Measurements from ENCODE around the gene TLDC2.
"Not testable (repeated sequence)": the region's sequence is repeated elsewhere in the genome, so short reads cannot be mapped to it uniquely, and the experiment has no call there.

TLDC2 gene

GRCh38 chr20:36916199-36916598 is 40.3 kb downstream of the TLDC2 start:
- no peak for DNase-seq

- no peak for DNase-seq
These were observed 41.3 kb downstream of the TLDC2 start for GRCh38 chr20:36917240-36917639.

- no peak for DNase-seq
These were observed 42.0 kb downstream of the TLDC2 start for GRCh38 chr20:36917943-36918342.

DNA sequence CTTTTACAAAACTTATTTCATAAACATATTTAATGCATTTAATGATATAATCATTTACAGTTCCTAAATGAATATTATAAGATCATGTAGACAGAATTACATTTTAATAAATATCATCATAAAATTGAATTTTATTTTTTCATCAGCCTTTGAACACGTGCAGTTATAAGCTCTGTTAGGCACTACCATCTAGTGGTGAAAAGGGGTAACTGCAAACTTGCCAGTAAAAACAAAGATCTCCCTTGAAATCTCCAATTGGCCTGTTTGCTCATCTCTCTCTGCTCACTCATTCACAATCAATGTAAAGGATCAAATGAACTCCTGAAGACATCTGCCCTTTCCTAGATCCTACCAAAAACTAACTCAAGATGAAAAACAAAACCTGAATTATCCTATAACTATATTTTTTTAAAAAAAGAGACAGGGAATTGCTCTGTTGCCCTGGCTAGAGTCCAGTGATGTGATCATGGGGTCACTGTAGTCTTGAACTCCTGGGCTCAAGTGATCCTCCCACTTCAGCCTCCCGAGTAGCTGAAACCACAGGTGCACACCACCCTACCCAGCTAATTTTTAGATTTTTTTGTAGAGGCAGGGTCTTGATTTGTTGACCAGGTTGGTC is 43.9 kb downstream of the TLDC2 start:
- DNase-seq: no peak

GRCh38 chr20:36920334-36920730 is 44.4 kb downstream of the TLDC2 start:
- no peak for DNase-seq

DNA sequence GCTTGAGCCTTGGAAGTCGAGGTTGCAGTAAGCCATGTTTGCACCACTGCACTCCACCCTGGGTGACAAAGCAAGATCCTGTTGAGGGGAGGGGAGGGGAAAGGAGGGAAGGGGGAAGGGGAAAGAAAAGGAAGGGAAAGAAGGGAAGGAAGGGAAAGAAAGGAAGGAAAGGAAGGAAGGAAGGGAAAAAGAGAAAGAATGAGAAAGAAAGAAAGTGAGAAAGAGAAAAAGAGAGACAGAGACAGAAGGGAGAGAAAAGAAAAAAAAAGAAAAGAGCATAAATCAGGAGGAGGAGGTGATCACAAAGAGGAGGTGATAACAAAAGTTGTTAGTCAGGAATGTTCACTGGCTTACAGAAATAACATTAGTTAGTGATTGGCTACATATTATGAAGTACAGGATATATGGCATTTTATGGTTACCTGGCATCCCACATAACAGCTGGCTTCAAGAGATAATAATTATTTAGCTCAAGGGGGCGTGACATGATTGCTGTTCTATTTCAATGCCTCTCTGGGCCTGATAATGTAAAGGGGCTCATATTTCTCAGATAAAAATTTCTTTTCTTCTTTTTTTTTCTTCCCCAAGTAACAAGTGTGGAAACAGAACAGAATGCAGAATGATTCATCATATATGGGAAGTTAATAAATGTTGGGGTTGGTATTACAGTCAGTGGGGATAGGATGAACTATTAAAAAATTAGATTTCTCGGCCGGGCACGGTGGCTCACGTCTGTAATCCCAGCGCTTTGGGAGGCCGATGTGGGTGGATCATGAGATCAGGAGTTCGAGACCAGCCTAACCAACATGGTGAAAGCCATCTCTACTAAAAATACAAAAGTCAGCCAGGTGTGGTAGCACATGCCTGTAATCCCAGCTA is 48.5 kb downstream of the TLDC2 start:
- DNase-seq: no peak

GRCh38 chr20:36925234-36925633 is 49.3 kb downstream of the TLDC2 start:
- DNase-seq: no peak

DNA sequence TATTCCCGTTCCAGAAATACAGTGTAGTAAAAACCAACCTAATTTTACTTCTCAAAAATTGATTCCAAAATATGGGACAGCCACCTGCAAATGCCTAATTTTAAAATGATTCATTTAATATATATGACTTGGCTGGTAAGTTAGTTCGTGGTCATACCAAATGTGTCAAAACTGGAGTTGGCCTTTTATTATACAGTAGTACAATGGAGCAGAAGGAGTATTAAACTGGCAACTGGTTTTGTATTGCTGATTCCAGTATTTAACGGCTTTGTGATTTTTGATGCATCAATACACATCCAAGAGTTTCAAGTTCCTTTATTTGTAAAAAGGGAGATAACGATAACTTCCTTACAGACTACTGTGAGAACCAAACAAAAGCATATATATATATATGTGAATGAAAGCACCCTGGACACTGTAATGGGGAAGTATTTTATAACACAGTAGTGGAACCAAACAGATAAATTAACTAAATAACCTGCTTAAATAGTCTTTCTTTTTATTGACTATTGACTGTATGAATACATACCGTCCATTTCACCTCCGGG is 50.8 kb downstream of the TLDC2 start:
- DNase-seq: no peak

- DNase-seq: no peak
These were observed 51.8 kb downstream of the TLDC2 start for GRCh38 chr20:36927704-36928103.

GRCh38 chr20:36929290-36929689 is 53.4 kb downstream of the TLDC2 start:
- no peak for DNase-seq

DNA sequence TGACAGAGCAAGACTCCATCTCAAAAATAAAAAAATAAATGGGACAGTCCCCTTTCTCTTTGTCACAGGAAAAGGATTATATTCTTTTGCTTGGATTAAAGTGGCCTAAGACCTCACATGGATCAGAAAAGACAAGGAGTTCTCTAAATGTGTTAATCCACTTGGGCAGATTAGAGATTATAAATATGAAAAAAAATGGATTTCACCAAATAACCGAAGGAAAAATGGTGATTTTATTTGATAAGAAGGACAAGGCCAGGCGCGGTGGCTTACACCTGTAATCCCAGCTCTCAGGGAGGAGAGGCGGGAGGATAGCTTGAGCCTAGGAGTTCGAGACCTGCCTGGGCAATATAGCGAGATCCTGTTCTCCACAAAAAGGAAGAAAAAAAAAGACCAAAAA is 53.8 kb downstream of the TLDC2 start:
- no peak for DNase-seq

- DNase-seq: not testable (repeated sequence)
These were observed 56.1 kb downstream of the TLDC2 start for GRCh38 chr20:36932067-36932466.

DNA sequence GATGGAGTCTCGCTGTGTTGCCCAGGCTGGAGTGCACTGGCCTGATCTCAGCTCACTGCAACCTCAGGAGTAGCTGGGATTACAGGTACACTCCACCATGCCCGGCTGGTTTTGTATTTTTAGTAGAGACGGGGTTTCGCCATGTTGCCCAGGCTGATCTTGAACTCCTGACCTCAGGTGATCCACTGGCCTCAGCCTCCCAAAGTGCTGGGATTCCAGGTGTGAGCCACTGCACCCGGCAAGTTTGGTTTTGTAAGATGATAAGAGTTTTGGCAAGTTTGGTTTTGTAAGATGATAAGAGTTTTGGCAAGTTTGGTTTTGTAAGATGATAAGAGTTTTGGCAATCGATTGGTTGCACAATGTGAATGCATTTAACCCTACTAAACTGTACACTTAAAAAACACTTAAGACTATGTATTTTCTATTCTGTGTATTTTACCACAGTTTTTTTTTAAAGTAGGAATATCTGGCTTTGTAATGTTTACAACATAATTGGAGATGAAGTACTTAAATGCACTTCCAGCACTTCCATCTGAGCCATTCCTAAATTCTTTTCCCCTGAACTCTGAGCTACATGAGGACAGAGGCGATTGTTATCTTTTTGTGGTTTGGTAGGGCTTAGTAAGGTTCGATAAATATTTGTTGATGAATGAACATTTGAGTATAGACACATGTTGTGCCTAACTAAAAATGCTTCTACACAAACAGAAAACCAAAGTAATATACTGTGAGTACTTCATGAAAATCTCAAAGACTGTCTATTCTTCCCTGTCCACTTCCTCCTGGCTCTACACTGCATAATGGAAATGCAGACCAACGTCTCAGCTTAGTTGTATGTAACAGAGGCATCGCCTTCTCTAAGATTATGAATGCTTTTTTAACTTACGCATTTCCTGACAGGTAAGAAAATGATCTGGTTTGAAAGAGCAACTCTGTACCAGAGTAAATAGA is 56.8 kb downstream of the TLDC2 start:
- no peak for DNase-seq

- DNase-seq: not testable (repeated sequence)
These were observed 57.6 kb downstream of the TLDC2 start for GRCh38 chr20:36933571-36933970.

GRCh38 chr20:36936341-36936740 is 60.4 kb downstream of the TLDC2 start:
- DNase-seq: no peak

DNA sequence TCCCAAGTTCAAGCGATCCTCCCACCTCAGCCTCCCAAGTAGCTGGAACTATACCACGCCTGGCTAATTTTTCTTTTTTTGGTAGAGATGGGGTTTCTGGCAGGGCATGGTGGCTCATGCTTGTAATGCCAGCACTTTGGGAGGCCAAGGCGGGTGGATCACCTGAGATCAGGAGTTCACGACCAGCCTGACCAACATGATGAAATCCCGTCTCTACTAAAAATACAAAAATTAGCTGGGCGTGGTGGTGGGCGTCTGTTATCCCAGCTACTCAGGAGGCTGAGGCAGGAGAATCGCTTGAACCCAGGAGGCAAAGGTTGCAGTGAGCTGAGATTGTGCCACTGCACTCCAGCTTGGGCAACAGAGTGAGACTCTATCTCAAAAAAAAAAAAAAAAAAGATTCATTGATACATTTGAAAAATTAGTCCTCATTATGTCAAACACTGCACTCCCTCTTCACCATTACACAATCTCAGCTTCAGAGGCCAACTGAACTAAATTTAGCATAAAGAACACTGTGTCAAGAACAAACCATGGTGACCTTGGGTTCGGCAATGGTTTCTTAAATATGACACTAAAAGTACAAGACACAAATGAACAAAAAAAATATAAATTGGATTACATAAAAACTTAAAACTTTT is 60.9 kb downstream of the TLDC2 start:
- DNase-seq: not testable (repeated sequence)

DNA sequence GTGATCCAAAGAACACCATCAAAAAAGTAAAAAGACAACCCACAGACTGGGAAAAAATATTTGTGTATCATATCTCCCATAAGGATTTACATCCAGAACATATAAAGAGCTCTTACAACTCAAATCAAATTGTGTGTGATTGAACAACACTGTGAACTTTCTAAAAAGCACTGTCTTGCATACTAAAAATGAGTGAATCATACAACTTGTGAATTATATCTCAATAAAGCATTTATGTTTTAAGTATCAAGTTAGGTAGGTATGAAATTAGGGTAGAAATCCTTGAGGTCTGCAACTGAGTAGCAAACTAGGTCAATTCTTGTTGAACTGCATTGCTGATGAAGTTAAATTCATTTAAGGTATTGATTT is 61.4 kb downstream of the TLDC2 start:
- DNase-seq: no peak

DNA sequence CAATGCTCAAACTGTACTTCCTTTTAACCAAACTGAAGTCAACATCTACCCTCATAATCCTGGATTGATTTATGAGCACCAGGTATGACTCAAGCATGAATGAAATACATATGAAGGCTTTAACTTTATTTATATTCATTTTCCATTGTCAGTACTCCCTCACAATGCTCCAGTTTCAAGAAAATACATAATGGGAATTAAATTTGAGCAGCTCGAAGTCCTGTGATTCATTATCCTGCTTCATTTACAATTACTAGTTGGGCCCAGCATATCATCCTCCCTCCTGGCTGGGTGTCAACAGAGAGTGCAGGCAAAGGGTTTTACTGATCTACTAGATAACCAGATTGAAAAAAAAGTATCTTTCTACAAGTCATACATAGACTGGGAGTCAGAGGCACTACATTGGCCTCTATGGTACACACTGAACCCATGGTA is 65.5 kb downstream of the TLDC2 start:
- DNase-seq: no peak
